GM19193 (cell line): ENCODE measurements around the gene MAEA.

Experiments used
- POLR2A ChIP-seq: IDR thresholded peaks from 4 replicates; pipeline ENCODE4 v1.6.1; 2011; ENCODE audit not compliant: insufficient read depth, insufficient read length; ENCODE audit errors: extremely low read depth

MAEA gene

GRCh38 chr4:1259966-1260365, 29.7 kb upstream of the MAEA start:
- TF ChIP-seq POLR2A, result no peak

- no peak for TF ChIP-seq POLR2A
Observed at GRCh38 chr4:1260418-1261106, 29.1 kb upstream of the MAEA start.

GRCh38 chr4:1261107-1261928, 28.4 kb upstream of the MAEA start:
- no peak for TF ChIP-seq POLR2A

- no peak for TF ChIP-seq POLR2A
Observed at GRCh38 chr4:1264942-1265341, 24.7 kb upstream of the MAEA start.

GRCh38 chr4:1265351-1265750, 24.3 kb upstream of the MAEA start:
- TF ChIP-seq POLR2A, result no peak

- no peak for TF ChIP-seq POLR2A
Observed at GRCh38 chr4:1266881-1267763, 22.6 kb upstream of the MAEA start.

- TF ChIP-seq POLR2A, result no peak
Observed at GRCh38 chr4:1269209-1269608, 20.5 kb upstream of the MAEA start.

GRCh38 chr4:1271686-1272085, 18.0 kb upstream of the MAEA start:
- no peak for TF ChIP-seq POLR2A

GRCh38 chr4:1274871-1275270, 14.8 kb upstream of the MAEA start:
- no peak for TF ChIP-seq POLR2A

- TF ChIP-seq POLR2A, result no peak
Observed at GRCh38 chr4:1276984-1277383, 12.7 kb upstream of the MAEA start.

GRCh38 chr4:1277667-1278665, 11.7 kb upstream of the MAEA start:
- TF ChIP-seq POLR2A, result no peak

GRCh38 chr4:1279253-1279652, 10.4 kb upstream of the MAEA start:
- TF ChIP-seq POLR2A, result no peak

GRCh38 chr4:1283711-1284110, 6.0 kb upstream of the MAEA start:
- TF ChIP-seq POLR2A, result no peak

GRCh38 chr4:1285151-1285789, 4.4 kb upstream of the MAEA start:
- no peak for TF ChIP-seq POLR2A

- no peak for TF ChIP-seq POLR2A
Observed at GRCh38 chr4:1285790-1286553, 3.7 kb upstream of the MAEA start.
